Measurements from ENCODE around the gene DPH7. TPM values are rescaled to one million over a fixed set of nuclear protein-coding genes. Genes with fewer than 3 reads are reported as not detected.

The DPH7 gene
- total RNA-seq, 1 experiment from 2014 or later = 54.4 TPM

DNA sequence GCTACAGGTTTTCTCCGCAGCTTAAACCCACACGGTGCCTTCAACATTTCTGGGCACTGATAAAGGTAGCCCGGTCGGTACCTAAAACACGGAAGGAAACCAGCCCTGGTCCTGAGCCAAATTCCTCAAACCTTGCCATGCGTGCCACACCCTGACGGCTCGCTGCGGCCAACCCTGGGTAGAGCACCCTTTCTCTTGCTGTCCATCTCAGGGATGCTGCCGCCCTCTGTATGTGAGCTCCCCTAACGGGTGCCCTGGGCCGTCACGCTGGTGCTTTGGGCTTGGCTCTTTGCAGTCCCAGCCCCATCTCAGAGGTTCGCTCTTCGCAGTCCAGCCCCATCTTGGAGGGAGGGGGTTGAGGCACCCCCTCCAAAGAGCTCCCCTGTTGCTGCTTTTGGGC, 72.5 kb downstream of the DPH7 start:
- intact Hi-C loops (cut with micrococcal nuclease) = no loop called here
- ATAC-seq (no peak), DNase-seq (ENCODE audit: low read depth, low spot score) (no peak)
- H3K4me2 ChIP-seq (ENCODE audit: low read length) = no peak overlapping the region
- no peaks in the 10 kb centered on the region for H3K27me3 ChIP-seq (ENCODE audit: insufficient read depth, low read length)
- no peaks in the 10 kb centered on the region for H3K4me1 ChIP-seq (ENCODE audit: control insufficient read depth in 1 of 2, insufficient read depth in 2 of 2, low read length in 2 of 2)
- TF ChIP-seq FOSL1 (IDR thresholded peaks at IDR 0.05; ENCODE audit: low read depth) (no peak), CBX3 (IDR thresholded peaks at IDR 0.05; ENCODE audit: low read depth) (no peak), ZNF274 (IDR thresholded peaks at IDR 0.05; ENCODE audit: low read depth, low read length) (no peak), JUND (IDR thresholded peaks at IDR 0.05) (no peak), POLR2A (IDR thresholded peaks at IDR 0.05; ENCODE audit: borderline replicate concordance, extremely low read depth, insufficient read depth, insufficient read length) (no peak), TCF7L2 (IDR thresholded peaks at IDR 0.05; ENCODE audit: borderline replicate concordance, extremely low read depth, insufficient read depth, insufficient read length) (no peak), EZH2phosphoT487 (IDR thresholded peaks at IDR 0.05; ENCODE audit: borderline replicate concordance) (no peak), ELF1 (IDR thresholded peaks at IDR 0.05; ENCODE audit: borderline replicate concordance, low read depth) (no peak), YY1 (IDR thresholded peaks at IDR 0.05; ENCODE audit: extremely low read depth, insufficient replicate concordance, low read depth, low read length) (no peak), POLR2AphosphoS5 (IDR thresholded peaks at IDR 0.05; ENCODE audit: low read depth, low read length) (no peak), RAD21 (IDR thresholded peaks at IDR 0.05; ENCODE audit: low read depth) (no peak), SRF (IDR thresholded peaks at IDR 0.05; ENCODE audit: low read depth) (no peak), ZFX (IDR thresholded peaks at IDR 0.05) (no peak), EGR1 (IDR thresholded peaks at IDR 0.05; ENCODE audit: low read depth) (no peak), EZH2 (IDR thresholded peaks at IDR 0.05) (no peak)
- TF ChIP-seq, protein P1, sequence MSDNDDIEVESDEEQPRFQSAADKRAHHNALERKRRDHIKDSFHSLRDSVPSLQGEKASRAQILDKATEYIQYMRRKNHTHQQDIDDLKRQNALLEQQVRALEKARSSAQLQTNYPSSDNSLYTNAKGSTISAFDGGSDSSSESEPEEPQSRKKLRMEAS (IDR thresholded peaks at IDR 0.05) = no peak
- TF ChIP-seq, protein P2, sequence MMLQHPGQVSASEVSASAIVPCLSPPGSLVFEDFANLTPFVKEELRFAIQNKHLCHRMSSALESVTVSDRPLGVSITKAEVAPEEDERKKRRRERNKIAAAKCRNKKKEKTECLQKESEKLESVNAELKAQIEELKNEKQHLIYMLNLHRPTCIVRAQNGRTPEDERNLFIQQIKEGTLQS (IDR thresholded peaks at IDR 0.05) = no peak
- TF ChIP-seq, protein P3, sequence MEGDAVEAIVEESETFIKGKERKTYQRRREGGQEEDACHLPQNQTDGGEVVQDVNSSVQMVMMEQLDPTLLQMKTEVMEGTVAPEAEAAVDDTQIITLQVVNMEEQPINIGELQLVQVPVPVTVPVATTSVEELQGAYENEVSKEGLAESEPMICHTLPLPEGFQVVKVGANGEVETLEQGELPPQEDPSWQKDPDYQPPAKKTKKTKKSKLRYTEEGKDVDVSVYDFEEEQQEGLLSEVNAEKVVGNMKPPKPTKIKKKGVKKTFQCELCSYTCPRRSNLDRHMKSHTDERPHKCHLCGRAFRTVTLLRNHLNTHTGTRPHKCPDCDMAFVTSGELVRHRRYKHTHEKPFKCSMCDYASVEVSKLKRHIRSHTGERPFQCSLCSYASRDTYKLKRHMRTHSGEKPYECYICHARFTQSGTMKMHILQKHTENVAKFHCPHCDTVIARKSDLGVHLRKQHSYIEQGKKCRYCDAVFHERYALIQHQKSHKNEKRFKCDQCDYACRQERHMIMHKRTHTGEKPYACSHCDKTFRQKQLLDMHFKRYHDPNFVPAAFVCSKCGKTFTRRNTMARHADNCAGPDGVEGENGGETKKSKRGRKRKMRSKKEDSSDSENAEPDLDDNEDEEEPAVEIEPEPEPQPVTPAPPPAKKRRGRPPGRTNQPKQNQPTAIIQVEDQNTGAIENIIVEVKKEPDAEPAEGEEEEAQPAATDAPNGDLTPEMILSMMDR (IDR thresholded peaks at IDR 0.05 in 2 of 3, conservative IDR thresholded peaks at IDR 0.05 in 1 of 3; ENCODE audit: borderline replicate concordance in 1 of 3, insufficient read depth in 1 of 3, low read depth in 2 of 3, low read length in 2 of 3) = no peak
- no peaks in the 10 kb centered on the region for H3K9me3 ChIP-seq (ENCODE audit: control insufficient read depth in 1 of 2, insufficient read depth in 1 of 2, low read depth in 1 of 2, low read length in 2 of 2)
- H4K20me1 ChIP-seq (ENCODE audit: insufficient read depth) = no peaks in the 10 kb centered on the region
- POLR2A ChIA-PET = no interaction called here
- RAD21 ChIA-PET (ENCODE audit: low non-redundant PET in 1 of 2, low total read pairs in 2 of 2, uncharacterized antibody in 2 of 2, unreplicated experiment in 2 of 2) = no interaction called here
- H3K79me2 ChIP-seq (ENCODE audit: insufficient read depth, low read length) = no peaks in the 10 kb centered on the region
- H3K36me3 ChIP-seq (ENCODE audit: control insufficient read depth in 1 of 2, insufficient read depth in 2 of 2, low read length in 2 of 2) = no peaks in the 10 kb centered on the region
- BruUV-seq (replicated peaks) = no TSS peak
- H3K9me2 ChIP-seq (ENCODE audit: insufficient read depth) = no peaks in the 10 kb centered on the region
- no peak overlapping the region for H3K27ac ChIP-seq (ENCODE audit: low read depth, low read length)
- no peak overlapping the region for H2AFZ ChIP-seq (ENCODE audit: low read depth, low read length, poor library complexity, severe bottlenecking)
- no peak overlapping the region for H3K9ac ChIP-seq (ENCODE audit: low read length)
- no peak overlapping the region for H3K4me3 ChIP-seq (replicated peaks in 1 of 2; ENCODE audit: low read depth in 1 of 2, low read length in 2 of 2)
- CTCF ChIA-PET = no interaction called here

All from HCT116 (cell line).